K562 treated with DMSO at 1 percent for 4 hours (cell line): Measurements from ENCODE around the gene SELENOT. TPM values are rescaled to one million over a fixed set of nuclear protein-coding genes. Genes with fewer than 3 reads are reported as not detected.

Experiments
- total RNA-seq: library from RNA; unstranded; fragments of 300-600 nt; gene quantifications from 2 replicates; pipeline ENCODE4 v1.2.3, GENCODE V29; 2022; ENCODE audit not compliant: insufficient read depth

The SELENOT gene
- total RNA-seq, result 22.3 and 30.2 TPM in 2 replicates

GRCh38 chr3:150603153-150603979, at the start of gene SELENOT:
TSS of gene SELENOT (plus strand) at chr3:150603321. CDS start at chr3:150603363, 42 bp downstream.

Other genes starting within 250 kb of the SELENOT start
- gene TSC22D2, start 195.0 kb upstream of the SELENOT start, total RNA-seq, result 10.5 and 17.7 TPM in 2 replicates
- gene SERP1, start 56.8 kb upstream of the SELENOT start, total RNA-seq, result 226 and 289 TPM in 2 replicates
- 96.7 and 180 TPM in 2 replicates for gene EIF2A, start 56.5 kb upstream of the SELENOT start, total RNA-seq
- not detected in 2 replicates for gene ERICH6, start 100.6 kb downstream of the SELENOT start, total RNA-seq
- gene SIAH2, start 159.8 kb downstream of the SELENOT start, total RNA-seq, result 34.4 and 44.6 TPM in 2 replicates